LNCAP (cell line): ENCODE measurements around the gene TMC6.

Experiments used
- CTCF ChIP-seq: fragments of 450-650 bp; IDR thresholded peaks from 2 replicates; pipeline ENCODE4 v1.5.1; 2017; ENCODE audit warnings: mild to moderate bottlenecking

TMC6 gene

GRCh38 chr17:78141437-78142118 lies 13.0 kb upstream of the TMC6 start:
- no peak for TF ChIP-seq CTCF

GRCh38 chr17:78140169-78141051 lies 11.9 kb upstream of the TMC6 start:
- no peak for TF ChIP-seq CTCF

- TF ChIP-seq CTCF, result no peak
These were observed 9.9 kb upstream of the TMC6 start for GRCh38 chr17:78138204-78139060.

- peak; percentile 72 for TF ChIP-seq CTCF
These were observed 9.0 kb upstream of the TMC6 start for GRCh38 chr17:78137392-78138203.

GRCh38 chr17:78135858-78136500 lies 7.4 kb upstream of the TMC6 start:
- TF ChIP-seq CTCF, result no peak

GRCh38 chr17:78134899-78135385 lies 6.4 kb upstream of the TMC6 start:
- no peak for TF ChIP-seq CTCF
